Neural cell (in vitro differentiated cells): ENCODE data around the gene BACE1-AS. TPM values are rescaled to one million over a fixed set of nuclear protein-coding genes. Genes with fewer than 3 reads are reported as not detected.

Experiments
- H2AFZ ChIP-seq: fragments of 200-600, 300-800 bp; sonication (generic), shearing (Covaris generic); 2 replicates; pipeline ENCODE4 v1.6.0; 2014; ENCODE audit warnings: low read depth, mild to moderate bottlenecking, antibody characterized with exemption, low read length, moderate library complexity
- H3F3A ChIP-seq: fragments of 200-600 bp; shearing (Covaris generic); 2 replicates; pipeline ENCODE4 v1.6.1; 2016; ENCODE audit warnings: mild to moderate bottlenecking, moderate library complexity, mixed read lengths, antibody characterized with exemption, low read length; ENCODE audit not compliant: insufficient read depth, poor library complexity, severe bottlenecking
- H3K27ac ChIP-seq: fragments of 200-600, 300-800 bp; sonication (generic), shearing (Covaris generic); 2 replicates; pipeline ENCODE4 v1.5.1; 2014; ENCODE audit warnings: mild to moderate bottlenecking, low read length, moderate library complexity
- H3K27me3 ChIP-seq: fragments of 300-800, 200-600 bp; sonication (generic), shearing (Covaris generic); 2 replicates; pipeline ENCODE4 v1.6.0; 2014; ENCODE audit warnings: mild to moderate bottlenecking, low read depth, low read length, moderate library complexity; ENCODE audit not compliant: insufficient read depth
- H3K36me3 ChIP-seq: fragments of 300-800, 200-600 bp; sonication (generic), shearing (Covaris generic); 2 replicates; pipeline ENCODE4 v1.5.1; 2014; ENCODE audit warnings: mild to moderate bottlenecking, antibody characterized with exemption, low read length, moderate library complexity; ENCODE audit not compliant: insufficient read depth
- H3K4me2 ChIP-seq: fragments of 300-800, 200-600 bp; sonication (generic), shearing (Covaris generic); 2 replicates; pipeline ENCODE4 v1.6.0; 2014; ENCODE audit warnings: mild to moderate bottlenecking, low read length
- H3K4me3 ChIP-seq: fragments of 300-800, 200-600 bp; sonication (generic), shearing (Covaris generic); 2 replicates; pipeline ENCODE4 v1.5.1; 2014; ENCODE audit warnings: mild to moderate bottlenecking, low read length, moderate library complexity
- H3K79me2 ChIP-seq: fragments of 200-600 bp; shearing (Covaris generic); replicated peaks from 2 replicates; pipeline ENCODE4 v1.6.0; 2014; ENCODE audit warnings: mild to moderate bottlenecking, low read length, moderate library complexity; ENCODE audit not compliant: insufficient read depth
- H3K9ac ChIP-seq: fragments of 300-800, 200-600 bp; sonication (generic), shearing (Covaris generic); 2 replicates; pipeline ENCODE4 v1.6.1; 2016; ENCODE audit warnings: mild to moderate bottlenecking, low read length, mixed read lengths
- H3K9me2 ChIP-seq: fragments of 200-600 bp; shearing (Covaris generic); 2 replicates; pipeline ENCODE4 v1.6.1; 2016; ENCODE audit warnings: mild to moderate bottlenecking, low read length, mixed read lengths; ENCODE audit not compliant: insufficient read depth
- H3K9me3 ChIP-seq: fragments of 200-600, 300-800 bp; sonication (generic), shearing (Covaris generic); 2 replicates; pipeline ENCODE4 v1.6.1; 2016; ENCODE audit warnings: mild to moderate bottlenecking, mixed run types, low read length, moderate library complexity, mixed read lengths
- H4K20me1 ChIP-seq: fragments of 200-600 bp; shearing (Covaris generic); 2 replicates; pipeline ENCODE4 v1.6.1; 2016; ENCODE audit warnings: mild to moderate bottlenecking, mixed run types; ENCODE audit not compliant: insufficient read depth
- CTCF ChIP-seq: fragments of 450-650 bp; IDR thresholded peaks from 2 replicates; pipeline ENCODE4 v1.5.1; 2014; ENCODE audit warnings: antibody characterized with exemption, mild to moderate bottlenecking, moderate library complexity; ENCODE audit not compliant: poor library complexity, severe bottlenecking
- EP300 ChIP-seq: fragments of 450-650 bp; conservative IDR thresholded peaks from 2 replicates; pipeline ENCODE4 v1.6.1; 2014; ENCODE audit warnings: antibody characterized with exemption, mild to moderate bottlenecking, moderate library complexity; ENCODE audit not compliant: poor library complexity, severe bottlenecking
- EZH2 ChIP-seq: fragments of 200-600, 300-800 bp; shearing (Covaris generic), sonication (generic); IDR thresholded peaks from 2 replicates; pipeline ENCODE4 v1.6.1; 2014; ENCODE audit warnings: antibody characterized with exemption, low read length, borderline replicate concordance, mild to moderate bottlenecking; ENCODE audit not compliant: insufficient read depth, poor library complexity, severe bottlenecking
- MXI1 ChIP-seq: fragments of 450-650 bp; conservative IDR thresholded peaks from 2 replicates; pipeline ENCODE4 v1.6.1; 2014; ENCODE audit warnings: antibody characterized with exemption, mild to moderate bottlenecking; ENCODE audit not compliant: poor library complexity, severe bottlenecking
- POLR2AphosphoS5 ChIP-seq: IDR thresholded peaks from 2 replicates; pipeline ENCODE4 v1.6.1; 2012
- RAD21 ChIP-seq: fragments of 450-650 bp; conservative IDR thresholded peaks from 2 replicates; pipeline ENCODE4 v1.6.1; 2014; ENCODE audit warnings: antibody characterized with exemption, mild to moderate bottlenecking, moderate library complexity
- REST ChIP-seq: IDR thresholded peaks from 2 replicates; pipeline ENCODE4 v1.6.1; 2012; ENCODE audit warnings: borderline replicate concordance
- SMC3 ChIP-seq: fragments of 450-650 bp; conservative IDR thresholded peaks from 2 replicates; pipeline ENCODE4 v1.6.1; 2014; ENCODE audit warnings: antibody characterized with exemption, mild to moderate bottlenecking, moderate library complexity; ENCODE audit not compliant: poor library complexity
- TAF1 ChIP-seq: IDR thresholded peaks from 2 replicates; pipeline ENCODE4 v1.6.1; 2012; ENCODE audit warnings: low read depth
- polyA plus RNA-seq: library from polyadenylated mRNA; depleted of rRNA; stranded (reverse); fragments of >200 nt; gene quantifications from 2 replicates; pipeline ENCODE4 v1.2.3, GENCODE V29; 2014

The BACE1-AS gene
- polyA plus RNA-seq, 1 donor from 2014 or later, result 3.8 TPM

- Histone ChIP-seq H4K20me1 (no peaks in the 10 kb centered on the region), H3K4me3 (no peak overlapping the region), H3F3A (no peaks in the 10 kb centered on the region), H3K79me2 (no peaks in the 10 kb centered on the region), H3K9ac (no peak overlapping the region), H2AFZ (no peak overlapping the region), H3K4me2 (no peak overlapping the region), H3K9me2 (no peaks in the 10 kb centered on the region), H3K27ac (no peak overlapping the region), H3K9me3 (no peaks in the 10 kb centered on the region), H3K27me3 (no peaks in the 10 kb centered on the region), H3K36me3 (no peaks in the 10 kb centered on the region)
- no peak for TF ChIP-seq REST
- TF ChIP-seq SMC3, result no peak
- TF ChIP-seq MXI1, result no peak
- TF ChIP-seq EZH2, result no peak
- TF ChIP-seq EP300, result no peak
- TF ChIP-seq POLR2AphosphoS5, result no peak
- no peak for TF ChIP-seq RAD21
- no peak for TF ChIP-seq CTCF
- no peak for TF ChIP-seq TAF1
Observed at GRCh38 chr11:117265745-117266144, 25.4 kb upstream of the BACE1-AS start.

- Histone ChIP-seq H3K36me3 (no peaks in the 10 kb centered on the region), H3K9me3 (no peaks in the 10 kb centered on the region), H3K4me3 (no peak overlapping the region), H3K27me3 (no peaks in the 10 kb centered on the region), H3K4me2 (no peak overlapping the region), H3F3A (no peaks in the 10 kb centered on the region), H3K79me2 (no peaks in the 10 kb centered on the region), H2AFZ (no peak overlapping the region), H3K27ac (no peak overlapping the region), H3K9ac (no peak overlapping the region), H3K9me2 (no peaks in the 10 kb centered on the region), H4K20me1 (no peaks in the 10 kb centered on the region)
- TF ChIP-seq RAD21, result no peak
- no peak for TF ChIP-seq TAF1
- no peak for TF ChIP-seq REST
- no peak for TF ChIP-seq EP300
- no peak for TF ChIP-seq MXI1
- TF ChIP-seq POLR2AphosphoS5, result no peak
- no peak for TF ChIP-seq EZH2
- no peak for TF ChIP-seq SMC3
- no peak for TF ChIP-seq CTCF
Observed at GRCh38 chr11:117269856-117270255, 21.3 kb upstream of the BACE1-AS start.
